Uterus (tissue), 4 donors: ENCODE results near the gene PAPSS1. TPM values are rescaled to one million over a fixed set of nuclear protein-coding genes. Genes with fewer than 3 reads are reported as not detected.

Experiments used
- DNase-seq, 2 donors: peaks; one replicate each; pipeline ENCODE4 v3.0.0-alpha.2; 2019 to 2020
- H3K27ac ChIP-seq, 2 donors: fragments of 200-600 bp; sonication (generic); 1 replicate in 1 of 2; 2 replicates in 1 of 2; pipeline ENCODE4 v1.5.1; 2016 to 2018
- H3K27me3 ChIP-seq, 2 donors: fragments of 200-600 bp; sonication (generic); one replicate each; pipeline ENCODE4 v1.5.1; 2018 to 2019; ENCODE audit warnings: control low read depth in 1 of 2
- H3K36me3 ChIP-seq, 2 donors: fragments of 200-600 bp; sonication (generic); one replicate each; pipeline ENCODE4 v1.5.1; 2019; ENCODE audit warnings: control low read depth in 1 of 2
- H3K4me1 ChIP-seq, 2 donors: fragments of 200-600 bp; sonication (generic); one replicate each; pipeline ENCODE4 v1.5.1; 2018 to 2019; ENCODE audit warnings: control low read depth in 1 of 2
- H3K4me3 ChIP-seq, 2 donors: fragments of 200-600 bp; sonication (generic); 1 replicate in 1 of 2; 2 replicates in 1 of 2; pipeline ENCODE4 v1.5.1; 2018 to 2019; ENCODE audit warnings: mild to moderate bottlenecking in 1 of 2
- H3K9me3 ChIP-seq, 2 donors: fragments of 200-600 bp; sonication (generic); one replicate each; pipeline ENCODE4 v1.5.1; 2019; ENCODE audit warnings: control low read depth in 1 of 2
- CTCF ChIP-seq, 4 experiments: fragments of 200-600 bp in 2 of 4; fragments of 450-650 bp in 2 of 4; sonication (generic) in 2 of 4; IDR thresholded peaks; one replicate each; pipeline ENCODE4 v1.5.1; 2016 to 2019; ENCODE audit warnings: antibody characterized with exemption in 4 of 4, mild to moderate bottlenecking in 2 of 4, moderate library complexity in 1 of 4
- POLR2A ChIP-seq, 2 donors: fragments of 450-650 bp; IDR thresholded peaks; one replicate each; pipeline ENCODE4 v1.6.1; 2016; ENCODE audit warnings: antibody characterized with exemption in 2 of 2, mild to moderate bottlenecking in 1 of 2, moderate library complexity in 1 of 2
- intact Hi-C: fragments of 100-400 bp; cut with DNase I; formaldehyde crosslinking; loops from one replicate; pipeline ENCODE4 v1.15.1; 2023; ENCODE audit warnings: low total_unique reads
- total RNA-seq, 4 donors: library from RNA; depleted of rRNA in 3 of 4; stranded (reverse); fragments of >200 nt in 3 of 4; gene quantifications; one replicate each; pipeline versions ENCODE4 v1.1.0 to v1.2.4, GENCODE V29; 2014 to 2023
- donor health status: DM: yes; HTN: yes; CAD: no.

Gene PAPSS1
- total RNA-seq, 4 donors from 2014 or later: 17.4 to 81.8 (median 25.9) TPM

- TF ChIP-seq CTCF (IDR thresholded peaks at IDR 0.05) (no peak), POLR2A (IDR thresholded peaks at IDR 0.05) (no peak)
- intact Hi-C loops: no loop called here
Observed at GRCh38 chr4:107625391-107625902, 94.6 kb downstream of the PAPSS1 start.

GRCh38 chr4:107624024-107624423 is 96.0 kb downstream of the PAPSS1 start:
- Histone ChIP-seq H3K4me1 (no peaks in the 10 kb centered on the region), H3K36me3 (no peaks in the 10 kb centered on the region), H3K27ac (no peak overlapping the region), H3K9me3 (no peaks in the 10 kb centered on the region), H3K27me3 (no peaks in the 10 kb centered on the region), H3K4me3 (no peak overlapping the region)
- no peak for DNase-seq
- intact Hi-C loops: no loop called here
- TF ChIP-seq POLR2A (IDR thresholded peaks at IDR 0.05) (no peak), CTCF (IDR thresholded peaks at IDR 0.05) (no peak)

More at GRCh38 chr4:107625391-107625902, 94.6 kb downstream of the PAPSS1 start:
- no peaks in the 10 kb centered on the region for H3K4me1 ChIP-seq
- no peak overlapping the region for H3K4me3 ChIP-seq
- H3K9me3 ChIP-seq: no peaks in the 10 kb centered on the region
- H3K27ac ChIP-seq: no peak overlapping the region
- no peak for DNase-seq
- no peaks in the 10 kb centered on the region for H3K27me3 ChIP-seq
- H3K36me3 ChIP-seq: no peaks in the 10 kb centered on the region

GRCh38 chr4:107622006-107622405 is 98.0 kb downstream of the PAPSS1 start:
- no peak overlapping the region for H3K4me3 ChIP-seq
- H3K36me3 ChIP-seq: no peaks in the 10 kb centered on the region
- intact Hi-C loops: no loop called here

GRCh38 chr4:107619731-107620130 is 100.3 kb downstream of the PAPSS1 start:
- Histone ChIP-seq H3K9me3 (no peaks in the 10 kb centered on the region), H3K27me3 (no peaks in the 10 kb centered on the region), H3K27ac (no peak overlapping the region), H3K4me1 (no peaks in the 10 kb centered on the region), H3K4me3 (no peak overlapping the region), H3K36me3 (no peaks in the 10 kb centered on the region)
- DNase-seq: no peak
- TF ChIP-seq POLR2A (IDR thresholded peaks at IDR 0.05): no peak
- no peak for TF ChIP-seq CTCF (IDR thresholded peaks at IDR 0.05)
- intact Hi-C loops: no loop called here

More at GRCh38 chr4:107622006-107622405, 98.0 kb downstream of the PAPSS1 start:
- no peak overlapping the region for H3K27ac ChIP-seq
- H3K4me1 ChIP-seq: no peaks in the 10 kb centered on the region
- H3K9me3 ChIP-seq: no peaks in the 10 kb centered on the region
- no peak for TF ChIP-seq POLR2A (IDR thresholded peaks at IDR 0.05)
- no peak for TF ChIP-seq CTCF (IDR thresholded peaks at IDR 0.05)
- DNase-seq: no peak
- H3K27me3 ChIP-seq: no peaks in the 10 kb centered on the region

- Histone ChIP-seq H3K9me3 (no peaks in the 10 kb centered on the region), H3K4me3 (no peak overlapping the region), H3K4me1 (no peaks in the 10 kb centered on the region), H3K27ac (no peak overlapping the region), H3K36me3 (no peaks in the 10 kb centered on the region), H3K27me3 (no peaks in the 10 kb centered on the region)
- TF ChIP-seq POLR2A (IDR thresholded peaks at IDR 0.05) (no peak), CTCF (IDR thresholded peaks at IDR 0.05) (no peak)
- no peak for DNase-seq
- intact Hi-C loops: no loop called here
Observed at GRCh38 chr4:107619066-107619465, 101.0 kb downstream of the PAPSS1 start.
